IPS-18c (cell line): Measurements from ENCODE around the gene TRIM62.

Source experiments
- H3K4me3 ChIP-seq: 2 replicates; pipeline ENCODE4 v1.7.0; 2013; ENCODE audit warnings: low read depth, mild to moderate bottlenecking, low read length, moderate library complexity; ENCODE audit not compliant: insufficient read depth
- H3K9me3 ChIP-seq: one replicate; pipeline ENCODE4 v1.6.1; 2013; ENCODE audit warnings: mild to moderate bottlenecking, low read length, moderate library complexity; ENCODE audit not compliant: control insufficient read depth, insufficient read depth

TRIM62 gene

DNA sequence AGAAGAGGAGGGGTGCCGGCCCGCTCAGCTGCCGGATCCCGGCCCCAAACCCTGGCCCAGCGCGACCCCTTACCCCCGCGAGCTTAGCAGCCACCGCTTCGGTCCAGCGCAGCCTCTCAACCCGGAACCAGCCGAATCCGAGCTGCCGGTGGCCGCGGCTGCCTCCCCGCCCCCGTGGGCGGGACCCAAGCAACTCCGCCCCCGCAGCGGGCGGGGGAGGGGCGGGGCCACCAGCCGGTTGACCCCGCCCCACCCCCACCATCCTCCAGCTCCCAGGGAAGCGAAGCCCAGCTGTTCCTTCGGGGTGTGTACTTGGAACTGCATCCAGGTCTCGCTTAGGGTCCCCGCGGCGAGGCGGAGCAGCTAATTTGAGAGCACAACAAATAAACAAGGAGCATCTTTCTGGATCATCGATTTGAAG, at the start of gene TRIM62:
Gene TRIM62 (minus strand): TSS at position 123 of the 421 bp plus-strand sequence. CDS start 611 bp downstream, outside the sequence.
- peak within 1 kb of the TSS; percentile 72 for H3K4me3 ChIP-seq

DNA sequence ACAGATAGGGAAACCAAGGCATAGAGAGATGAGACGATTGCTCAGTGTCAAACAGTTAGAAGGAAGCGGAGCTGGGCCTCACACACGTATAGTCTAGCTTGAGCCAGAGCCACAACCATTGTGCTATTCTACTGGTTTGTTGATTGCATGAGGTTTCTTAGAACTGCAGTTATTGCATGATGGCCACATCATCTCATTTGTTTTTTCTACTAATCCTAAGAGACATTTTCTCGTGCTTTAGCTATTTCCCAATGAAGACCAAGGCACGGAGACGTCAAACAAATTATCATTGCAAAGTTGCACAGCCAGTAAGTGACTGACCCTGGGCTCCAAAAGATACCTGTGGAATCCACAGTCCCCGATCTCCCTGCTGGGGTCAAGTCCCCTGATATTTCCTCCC, 49.3 kb upstream of the TRIM62 start:
- Histone ChIP-seq H3K4me3 (no peak overlapping the region), H3K9me3 (no peaks in the 10 kb centered on the region)

More for the DNA sequence above, at the start of gene TRIM62:
- H3K9me3 ChIP-seq: no peaks in the 10 kb centered on the region

DNA sequence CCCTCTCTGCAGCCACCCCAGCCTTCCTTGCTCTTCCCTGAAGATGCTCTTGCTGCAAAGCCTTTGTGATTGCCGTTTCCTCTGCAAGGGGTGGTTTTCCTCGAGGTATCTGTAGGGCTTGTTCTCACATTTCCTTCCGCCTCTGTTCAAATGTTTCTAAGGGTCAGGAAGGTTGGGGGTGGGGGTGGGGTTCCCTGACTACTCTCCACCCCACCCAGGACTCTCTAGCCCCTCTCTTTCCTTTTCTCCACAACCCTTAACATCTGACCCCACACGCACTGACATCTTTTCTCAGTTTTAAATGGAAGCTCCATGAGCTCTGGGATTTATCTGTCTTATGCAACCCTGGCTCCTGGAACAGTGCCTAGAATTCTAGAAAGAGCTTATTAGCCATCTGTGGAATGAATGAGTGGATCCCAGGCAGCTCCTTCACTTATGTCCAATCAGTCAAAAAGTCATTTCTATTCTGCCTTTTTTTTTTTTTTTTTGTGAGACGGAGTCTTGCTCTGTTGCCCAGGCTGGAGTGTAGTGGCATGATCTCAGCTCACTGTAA, 47.2 kb upstream of the TRIM62 start:
- no peaks in the 10 kb centered on the region for H3K9me3 ChIP-seq
- no peak overlapping the region for H3K4me3 ChIP-seq

DNA sequence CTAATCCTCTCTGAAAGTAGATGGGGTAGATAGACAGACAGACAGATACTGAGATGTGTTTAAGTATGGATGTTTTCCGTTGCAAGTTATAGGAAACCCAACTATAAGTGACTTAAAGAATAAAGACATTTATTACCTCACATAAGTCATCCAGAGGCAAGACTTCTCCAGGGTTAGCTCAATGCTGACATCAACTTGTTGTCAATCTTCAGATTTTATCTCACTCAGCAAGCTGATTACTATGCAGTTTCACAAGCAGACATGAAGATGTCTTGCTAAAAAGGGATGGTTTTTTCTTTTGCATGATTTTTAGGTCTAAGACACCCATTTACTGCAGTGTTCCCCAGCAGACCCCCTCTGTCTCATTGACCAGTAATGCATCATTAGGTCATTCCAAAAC, 43.7 kb upstream of the TRIM62 start:
- Histone ChIP-seq H3K4me3 (no peak overlapping the region), H3K9me3 (no peaks in the 10 kb centered on the region)

DNA sequence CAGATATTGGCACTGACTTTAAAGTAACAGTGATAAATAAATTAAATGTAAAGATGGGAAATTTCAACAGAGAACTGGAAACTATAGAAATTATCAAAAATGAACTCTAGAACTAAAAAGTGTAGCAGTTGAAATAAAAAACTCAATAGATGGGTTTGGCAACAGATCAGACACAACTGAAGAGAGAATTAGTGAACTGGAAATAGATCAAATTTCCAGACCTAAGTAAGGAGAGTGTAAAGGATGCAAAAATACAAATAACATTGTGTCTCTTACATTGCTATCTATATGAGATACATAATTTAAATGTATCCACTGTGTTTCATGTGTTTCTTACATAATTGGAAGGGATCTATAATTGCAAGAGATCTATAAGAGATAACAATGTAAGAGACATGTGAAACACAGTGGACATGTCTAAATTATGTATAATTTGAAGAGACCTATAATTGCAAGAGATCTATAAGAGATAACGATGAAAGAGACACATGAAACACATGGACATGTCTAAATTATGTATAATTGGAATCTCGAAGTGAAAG, 42.4 kb upstream of the TRIM62 start:
- H3K4me3 ChIP-seq: no peak overlapping the region
- peaks cover 2% of the 10 kb centered on the region for H3K9me3 ChIP-seq

DNA sequence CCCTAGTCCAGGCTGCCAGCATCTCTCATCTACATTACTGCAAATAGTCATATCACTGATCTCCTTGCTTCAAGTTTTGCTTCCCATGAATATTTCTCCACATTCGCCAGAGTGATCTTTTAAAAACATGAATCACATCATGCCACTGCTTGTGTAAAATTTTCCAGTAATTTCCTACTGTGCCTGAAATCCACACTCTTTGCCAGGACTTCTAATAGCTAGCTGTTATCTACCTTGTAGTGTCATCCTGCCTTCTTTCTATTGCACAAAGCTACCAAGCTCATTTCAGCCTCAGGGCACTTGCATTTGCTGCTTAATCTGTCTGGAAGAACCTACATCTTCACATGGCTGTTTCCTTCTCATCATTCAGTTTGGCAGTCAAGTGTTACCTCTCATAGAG, 40.5 kb upstream of the TRIM62 start:
- no peak overlapping the region for H3K4me3 ChIP-seq

DNA sequence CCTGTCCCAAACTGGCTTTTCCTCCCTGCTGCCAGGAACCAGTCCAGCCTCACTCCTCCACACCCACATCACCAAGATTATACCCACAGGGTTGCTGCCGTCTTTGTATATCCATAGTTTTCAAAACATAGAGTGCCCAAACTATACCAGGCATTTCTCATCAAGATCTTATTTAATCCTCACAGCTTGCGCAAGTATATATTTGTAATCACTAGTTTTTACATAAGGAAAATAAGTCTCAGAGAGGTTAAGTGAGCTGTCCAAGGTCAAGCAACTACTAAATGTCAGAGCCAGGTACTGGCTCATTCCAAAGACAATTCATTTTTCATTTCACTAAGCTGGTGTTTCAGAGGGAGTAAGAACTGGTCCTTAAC, 39.5 kb upstream of the TRIM62 start:
- peaks cover 2% of the 10 kb centered on the region for H3K9me3 ChIP-seq
- H3K4me3 ChIP-seq: no peak overlapping the region

More for the DNA sequence above, 40.5 kb upstream of the TRIM62 start:
- H3K9me3 ChIP-seq: peaks cover 2% of the 10 kb centered on the region

DNA sequence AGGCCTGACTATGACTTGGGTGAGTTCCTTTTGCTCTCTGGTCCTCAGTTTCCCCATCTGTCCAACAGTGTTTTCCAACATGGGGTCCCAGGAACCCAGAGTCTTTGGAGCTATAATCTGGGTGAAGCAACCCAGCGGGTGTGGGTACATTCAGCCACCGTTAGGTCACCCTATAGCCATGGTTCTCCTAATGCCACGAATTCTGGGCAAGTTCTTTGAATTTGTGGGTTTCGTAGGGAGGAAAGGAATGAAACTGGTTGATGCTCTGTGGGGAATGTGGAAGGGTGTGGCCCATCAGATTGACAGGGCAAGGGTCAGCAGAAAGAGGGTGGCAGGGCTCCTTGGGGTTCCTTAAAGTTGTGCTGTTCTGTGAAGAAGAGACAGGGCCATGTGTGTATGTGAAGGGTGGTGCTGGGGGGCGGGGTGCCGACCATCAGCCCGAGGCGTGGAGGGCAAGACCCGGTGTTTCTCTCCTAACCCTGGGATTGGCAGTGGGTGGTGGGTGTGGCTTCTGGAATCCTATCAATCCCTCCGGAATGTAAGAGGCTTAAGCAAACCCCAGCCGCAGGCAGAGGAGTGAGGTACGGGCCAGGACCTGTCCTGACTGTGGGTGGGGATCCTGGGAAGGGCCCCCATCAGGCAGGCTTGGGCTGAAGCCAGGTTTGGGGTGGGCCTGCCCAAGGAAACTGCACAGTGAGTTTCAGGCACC, 39.0 kb upstream of the TRIM62 start:
- no peak overlapping the region for H3K4me3 ChIP-seq
- H3K9me3 ChIP-seq: peaks cover 2% of the 10 kb centered on the region

DNA sequence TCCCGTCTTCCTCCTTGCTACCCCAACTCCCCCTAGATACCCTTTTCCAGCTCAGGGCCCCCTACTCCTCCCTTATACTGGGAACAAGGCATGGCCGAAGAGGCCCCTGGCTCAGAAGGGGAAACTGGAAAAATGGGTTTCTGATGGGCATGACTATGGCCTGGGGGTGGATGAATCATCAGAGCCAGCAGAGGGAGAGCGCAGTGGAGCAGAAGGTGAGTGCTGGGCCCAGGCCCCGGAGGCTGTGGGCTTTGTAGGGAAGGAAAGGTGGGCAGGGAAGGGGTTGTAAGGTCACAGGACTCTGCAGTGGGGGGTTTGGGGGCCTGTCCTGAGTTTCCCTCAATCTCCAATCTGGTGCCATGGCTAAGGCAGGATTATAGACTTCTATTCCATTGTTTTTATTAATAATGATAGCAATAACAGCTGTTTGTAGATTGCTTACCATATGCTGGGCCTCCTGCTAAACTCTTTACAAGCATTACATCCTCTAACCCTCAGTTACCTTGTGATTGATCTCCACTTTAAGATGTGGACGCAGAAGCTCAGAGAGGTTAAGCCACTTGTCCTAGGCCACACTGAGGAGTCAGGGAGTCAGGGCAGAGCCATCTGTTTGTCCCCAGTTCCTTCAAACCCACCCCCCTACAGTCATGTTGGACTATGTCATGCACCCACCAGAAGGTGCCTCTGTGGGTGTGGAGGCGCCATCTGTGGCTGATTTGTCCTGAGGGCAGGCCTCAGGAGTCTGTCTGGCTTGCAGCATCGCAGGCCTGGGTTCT, 38.2 kb upstream of the TRIM62 start:
- Histone ChIP-seq H3K4me3 (no peak overlapping the region), H3K9me3 (peaks cover 2% of the 10 kb centered on the region)

DNA sequence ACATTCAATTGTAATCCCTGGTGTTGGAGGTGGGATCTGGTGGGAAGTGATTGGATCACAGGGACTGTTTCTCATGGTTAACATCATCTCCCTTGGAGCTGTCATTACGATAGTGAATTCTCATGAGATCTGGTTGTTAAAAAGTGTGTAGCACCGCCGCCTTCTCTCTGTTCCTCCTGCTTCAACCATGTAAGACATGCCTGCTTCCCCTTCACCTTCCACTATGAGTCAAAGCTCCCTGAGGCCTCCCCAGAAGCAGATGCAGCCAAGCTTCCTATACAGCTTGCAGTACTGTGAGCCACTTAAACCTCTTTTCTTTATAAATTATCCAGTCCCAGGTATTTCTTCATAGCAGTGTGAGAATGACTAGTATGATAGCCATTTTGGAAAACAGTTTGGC, 30.1 kb upstream of the TRIM62 start:
- H3K9me3 ChIP-seq: no peaks in the 10 kb centered on the region
- H3K4me3 ChIP-seq: no peak overlapping the region

DNA sequence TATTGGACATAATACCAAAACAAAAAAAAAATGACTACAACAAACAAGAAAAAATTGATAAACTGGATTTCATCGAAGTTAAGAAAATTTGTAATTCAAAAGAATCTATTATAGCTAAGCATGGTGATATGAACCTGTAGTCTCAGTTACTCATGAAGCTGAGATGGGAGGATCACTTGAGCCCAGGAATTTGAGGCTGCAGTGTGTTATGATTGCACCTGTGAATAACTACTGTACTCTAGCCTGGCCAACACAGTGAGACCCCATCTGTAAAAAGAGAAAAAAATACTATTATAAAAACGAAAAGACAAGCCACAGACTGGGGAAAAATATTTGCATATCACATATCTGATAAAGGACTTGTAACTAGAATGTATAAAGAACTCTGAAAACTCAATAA, 24.5 kb upstream of the TRIM62 start:
- Histone ChIP-seq H3K4me3 (no peak overlapping the region), H3K9me3 (no peaks in the 10 kb centered on the region)

DNA sequence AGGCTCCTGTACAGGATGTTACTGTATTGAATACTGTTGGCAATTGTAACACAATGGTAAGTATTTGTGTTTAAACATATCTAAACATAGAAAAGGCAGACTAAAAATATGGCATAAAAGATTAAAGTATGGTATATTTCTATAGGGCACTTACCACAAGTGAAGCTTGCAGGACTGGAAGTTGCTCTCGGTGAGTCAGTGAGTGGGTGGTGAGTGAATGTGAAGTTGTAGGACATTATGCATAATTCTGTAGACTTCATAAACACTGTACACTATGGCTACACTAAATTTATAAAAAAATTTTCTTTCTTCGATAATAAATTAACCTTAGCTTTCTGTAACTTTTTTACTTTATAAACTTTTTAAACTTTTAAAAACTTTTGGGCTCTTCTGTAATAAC, 13.7 kb upstream of the TRIM62 start:
- Histone ChIP-seq H3K4me3 (no peak overlapping the region), H3K9me3 (no peaks in the 10 kb centered on the region)

DNA sequence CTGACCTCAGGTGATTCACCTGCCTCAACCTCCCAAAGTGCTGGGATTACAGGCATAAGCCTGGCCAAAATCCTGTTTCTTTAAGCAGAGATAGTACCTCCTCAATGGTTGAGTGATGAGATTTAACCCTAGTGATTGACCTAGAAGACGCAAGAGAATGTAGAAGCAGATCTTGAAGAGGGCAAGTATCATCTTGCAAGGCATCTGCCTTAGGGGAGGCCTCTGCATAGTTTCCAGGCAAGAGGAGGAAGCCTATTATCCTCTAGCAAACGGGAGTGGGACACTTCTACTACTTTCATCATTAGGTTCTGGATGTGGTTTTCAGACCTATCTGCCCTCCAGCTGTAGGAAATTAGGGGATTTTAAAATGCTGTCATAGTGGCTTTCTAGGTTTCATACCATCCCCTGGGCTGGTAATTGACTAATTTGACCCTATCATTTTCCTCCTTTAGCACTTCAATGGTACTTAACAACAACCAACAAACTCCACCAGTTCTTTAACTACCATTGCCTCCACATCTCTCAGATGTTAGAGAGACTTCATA, 10.0 kb upstream of the TRIM62 start:
- H3K4me3 ChIP-seq: no peak overlapping the region
- H3K9me3 ChIP-seq: no peaks in the 10 kb centered on the region

DNA sequence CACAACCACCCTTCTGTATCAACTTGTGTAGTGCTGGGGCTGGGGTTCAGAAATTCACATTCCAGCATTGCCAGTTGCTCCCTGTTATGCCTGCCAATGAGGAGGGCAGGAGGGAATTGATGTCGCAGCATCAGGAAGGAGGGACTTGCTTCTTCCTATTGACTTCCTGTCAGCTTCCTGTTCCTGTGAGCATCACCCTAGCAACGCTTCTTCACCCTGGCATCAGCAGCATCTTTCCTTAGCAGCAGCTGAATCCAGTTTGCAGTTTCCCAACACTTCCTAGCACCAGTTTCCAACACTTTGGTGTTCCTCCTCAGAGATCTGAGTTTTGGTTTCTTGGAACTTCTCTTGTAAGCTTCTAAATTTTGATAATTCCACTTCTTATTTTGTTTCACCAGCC, 8.9 kb upstream of the TRIM62 start:
- Histone ChIP-seq H3K9me3 (no peaks in the 10 kb centered on the region), H3K4me3 (no peak overlapping the region)

DNA sequence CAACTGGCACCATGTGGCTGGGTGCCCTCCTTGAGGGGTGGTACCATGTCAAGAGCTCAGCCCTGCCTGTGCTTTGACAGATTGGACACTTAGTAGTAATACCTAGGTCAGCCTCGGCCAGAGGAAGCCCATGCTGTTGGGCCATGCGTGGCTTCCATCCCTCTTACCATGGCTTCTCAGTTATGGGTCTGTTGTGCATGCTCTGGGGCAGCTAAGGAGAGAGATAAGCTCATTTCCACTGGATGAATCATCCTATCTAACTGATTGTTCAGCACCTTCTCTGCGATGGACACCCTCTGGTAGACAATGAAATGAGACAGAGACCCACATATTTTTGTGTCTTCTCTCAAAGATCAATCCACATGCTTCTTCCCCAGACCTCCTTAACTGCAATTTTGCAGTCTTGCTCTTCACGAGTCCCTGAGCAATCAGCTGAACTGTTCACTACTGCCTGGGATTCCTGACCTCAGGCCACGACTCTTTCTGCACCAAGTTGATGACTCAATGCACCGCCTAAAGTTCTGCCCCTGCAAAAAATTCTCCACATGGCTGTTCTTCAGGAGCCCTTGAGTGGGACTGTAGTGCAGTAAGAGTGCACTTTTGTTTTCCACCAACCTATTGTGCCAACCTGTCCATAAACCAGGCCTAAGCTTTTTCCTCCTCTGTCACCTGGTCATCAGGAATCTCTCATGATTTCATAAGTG, 6.9 kb upstream of the TRIM62 start:
- H3K4me3 ChIP-seq: no peak overlapping the region
- no peaks in the 10 kb centered on the region for H3K9me3 ChIP-seq

DNA sequence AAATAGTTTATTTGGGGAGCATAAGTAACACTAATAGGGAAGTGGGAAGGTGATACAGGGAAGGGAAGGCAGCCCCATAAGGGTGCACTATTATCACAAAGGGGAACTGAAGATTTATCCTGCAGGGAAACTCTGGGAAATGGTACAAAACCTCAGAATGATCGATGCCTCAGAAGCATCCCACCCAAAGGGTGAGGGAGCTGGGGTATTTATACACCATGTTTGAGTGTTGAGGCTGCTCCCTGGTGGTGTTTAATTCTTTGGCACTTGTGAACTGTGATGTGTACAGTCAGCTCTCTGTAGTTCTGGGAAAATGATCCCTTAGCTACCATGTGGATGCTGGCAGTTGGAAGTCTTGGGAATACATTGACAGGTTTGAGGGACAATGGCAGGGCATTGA, 5.1 kb upstream of the TRIM62 start:
- Histone ChIP-seq H3K9me3 (no peaks in the 10 kb centered on the region), H3K4me3 (no peak overlapping the region)

DNA sequence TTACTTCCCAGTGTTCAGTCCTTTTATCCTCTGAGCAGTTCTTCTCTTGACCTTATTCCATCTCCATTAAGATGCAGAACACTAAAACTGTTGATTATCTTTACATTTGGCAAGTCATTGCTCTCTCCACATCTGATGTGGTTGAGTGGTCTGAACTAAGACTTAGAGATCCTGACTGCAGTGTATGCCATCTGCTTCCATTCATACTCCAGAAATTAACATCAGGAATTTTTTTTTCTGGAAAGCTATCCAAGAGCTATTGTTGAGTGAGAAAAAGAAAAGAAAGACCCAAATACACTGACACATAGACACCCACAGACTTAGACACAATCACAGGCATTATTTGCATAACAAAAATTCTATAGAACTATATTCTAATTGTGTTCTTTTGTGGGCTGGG, 3.7 kb upstream of the TRIM62 start:
- H3K9me3 ChIP-seq: no peaks in the 10 kb centered on the region
- H3K4me3 ChIP-seq: no peak overlapping the region
